NCI-H2107 (cell line): Measurements from ENCODE around the gene PLCL1.

Experiments
- DNase-seq: peaks from one replicate; lab custom pipeline; 2025; lab: John Stamatoyannopoulos, UW

PLCL1 gene

GRCh38 chr2:197954328-197954727 is 149.9 kb downstream of the PLCL1 start:
- no peak for DNase-seq

DNA sequence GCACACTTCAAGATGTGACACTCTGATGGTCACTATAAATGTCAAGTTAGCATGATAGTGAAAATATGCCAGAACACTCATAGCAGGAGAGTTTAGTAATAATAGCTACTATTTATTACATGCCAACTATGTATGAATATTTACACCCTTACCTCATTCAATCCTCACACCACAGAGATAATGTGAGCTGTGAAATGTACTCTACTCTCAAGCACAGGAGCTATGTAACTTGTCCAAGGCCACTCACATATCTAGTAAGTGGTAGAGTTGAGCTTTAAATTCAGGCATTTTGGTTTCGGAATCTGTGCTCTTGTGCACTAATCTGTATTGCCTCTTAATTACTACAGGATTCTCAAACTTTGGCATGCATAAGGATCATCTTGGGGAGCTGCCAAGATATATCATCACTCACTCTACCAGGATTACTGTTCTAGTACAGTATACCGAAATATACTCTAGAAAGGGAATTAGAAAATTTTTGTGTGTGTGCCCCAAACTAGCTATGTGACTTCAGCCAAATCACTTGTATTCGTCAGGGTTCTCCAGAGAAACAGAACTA is 154.3 kb downstream of the PLCL1 start:
- no peak for DNase-seq

DNA sequence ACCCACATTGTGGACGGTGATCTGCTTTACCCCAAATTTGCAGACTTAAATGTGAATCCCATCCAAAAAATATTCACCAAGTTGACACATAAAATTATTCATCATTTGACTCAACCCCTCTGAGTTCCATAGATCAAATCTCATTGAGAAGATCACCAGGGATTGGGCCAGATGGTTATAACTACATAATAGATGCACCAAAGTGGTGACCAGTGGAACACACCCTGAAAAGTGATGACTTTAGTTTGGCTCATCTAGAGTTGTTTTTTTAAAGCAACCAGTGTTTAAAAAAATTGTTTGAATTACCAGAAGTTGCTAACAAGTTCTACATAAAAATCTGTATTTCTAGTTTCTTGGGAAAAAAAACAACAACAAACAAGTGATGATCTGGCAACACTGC is 155.0 kb downstream of the PLCL1 start:
- no peak for DNase-seq

- no peak for DNase-seq
Observed at GRCh38 chr2:197960786-197961185, 156.4 kb downstream of the PLCL1 start.

DNA sequence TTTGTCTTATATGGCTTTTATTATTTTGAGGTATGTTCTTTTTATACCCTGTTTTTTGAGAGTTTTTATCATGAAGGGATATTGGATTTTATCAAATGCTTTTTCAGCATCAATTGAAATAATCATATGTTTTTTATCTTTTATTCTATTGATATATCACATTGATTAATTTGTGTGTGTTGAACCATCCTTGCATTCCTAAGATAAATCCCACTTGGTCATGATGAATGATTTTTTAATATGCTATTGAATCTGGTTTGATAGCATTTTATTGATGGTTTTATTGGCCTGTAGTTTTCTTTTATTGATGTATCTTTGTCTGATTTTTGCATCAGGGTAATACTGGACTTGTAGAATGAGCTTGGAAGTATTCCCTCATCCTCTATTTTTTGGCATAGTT is 160.3 kb downstream of the PLCL1 start:
- DNase-seq = no peak

GRCh38 chr2:197965756-197966155 is 161.4 kb downstream of the PLCL1 start:
- DNase-seq = no peak

DNA sequence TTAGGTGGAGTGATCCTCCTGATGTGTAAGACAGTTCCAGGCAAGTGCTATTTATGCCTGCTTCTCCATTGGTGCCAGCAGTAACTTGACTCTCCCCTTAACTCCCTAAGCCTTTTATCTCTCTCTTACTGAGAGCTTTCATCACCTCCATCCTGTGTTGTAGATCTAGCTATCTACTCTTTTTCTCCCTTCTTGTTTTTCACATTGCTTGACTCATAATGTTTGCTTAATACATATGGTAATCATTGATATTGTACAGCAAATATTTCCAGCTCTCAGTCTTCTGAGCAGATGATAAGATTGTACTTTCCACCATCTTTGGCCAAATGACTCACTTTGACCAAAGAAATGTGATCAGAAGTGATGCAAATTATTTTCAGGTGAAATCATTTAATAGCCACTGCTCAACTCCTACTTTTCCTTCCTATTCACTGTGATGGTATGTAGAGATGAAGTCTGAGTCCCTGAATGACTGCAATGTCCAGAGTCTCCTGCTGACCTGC is 165.0 kb downstream of the PLCL1 start:
- no peak for DNase-seq

DNA sequence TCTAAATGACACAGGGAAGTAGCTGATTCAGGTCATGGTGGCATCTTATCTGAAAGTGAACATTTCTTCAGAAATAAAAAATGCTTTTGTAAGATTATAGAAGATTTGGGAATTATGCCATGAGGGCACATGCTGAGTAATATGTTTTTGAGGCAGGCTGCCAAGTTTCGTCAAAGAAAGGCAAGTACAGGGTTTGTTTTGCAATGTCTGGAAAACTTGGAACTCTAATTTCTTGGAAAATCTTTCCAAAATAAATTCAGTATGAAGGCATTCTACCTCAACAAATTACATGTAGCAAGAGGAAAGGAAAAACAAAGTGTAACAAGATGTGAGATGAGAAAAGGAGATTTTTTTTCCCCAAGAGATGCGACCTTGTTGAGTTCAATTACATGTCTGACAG is 167.7 kb downstream of the PLCL1 start:
- DNase-seq = no peak

GRCh38 chr2:197972587-197972986 is 168.2 kb downstream of the PLCL1 start:
- no peak for DNase-seq

- no peak for DNase-seq
Observed at GRCh38 chr2:197973772-197974171, 169.4 kb downstream of the PLCL1 start.

- no peak for DNase-seq
Observed at GRCh38 chr2:197975931-197976519, 171.6 kb downstream of the PLCL1 start.

DNA sequence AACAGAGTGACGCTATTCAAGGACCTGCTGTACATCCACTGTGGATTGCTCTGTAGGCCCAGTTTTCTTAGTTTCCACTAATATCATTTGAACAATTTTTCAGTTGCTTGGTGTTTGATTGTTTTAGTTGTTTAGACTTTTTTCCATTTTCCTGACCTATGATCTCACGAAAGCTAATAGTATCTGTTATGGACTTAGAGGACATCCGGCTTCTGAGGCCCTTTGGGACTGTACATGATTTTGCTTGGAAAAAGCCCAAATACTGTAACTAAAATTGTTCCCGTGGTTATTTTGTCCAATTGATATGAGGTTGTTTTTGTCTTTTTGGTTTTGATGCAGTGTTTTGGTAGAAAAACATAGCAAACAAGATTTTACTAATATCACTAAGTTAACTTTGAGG is 174.6 kb downstream of the PLCL1 start:
- no peak for DNase-seq

GRCh38 chr2:197982565-197982964 is 178.2 kb downstream of the PLCL1 start:
- no peak for DNase-seq

- DNase-seq = no peak
Observed at GRCh38 chr2:197985029-197985638, 180.7 kb downstream of the PLCL1 start.

DNA sequence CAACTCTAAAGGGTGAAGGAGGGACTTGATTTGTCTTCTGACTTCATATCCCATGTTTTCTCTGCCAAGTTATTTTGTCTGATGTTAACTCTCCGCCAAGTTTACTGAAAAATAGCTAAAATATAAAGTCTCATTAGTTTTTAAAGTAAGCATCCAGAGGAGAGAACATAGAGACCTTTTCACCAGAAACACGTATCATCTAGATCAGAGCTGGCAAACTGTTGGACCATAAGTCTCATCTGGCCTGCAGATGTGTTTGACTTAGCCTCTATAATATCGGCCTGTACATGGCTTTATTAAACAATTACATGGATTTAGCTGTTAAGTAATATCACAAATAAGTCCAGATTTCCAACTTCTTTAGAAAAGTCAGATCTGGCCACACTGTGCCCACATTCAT is 182.6 kb downstream of the PLCL1 start:
- no peak for DNase-seq

DNA sequence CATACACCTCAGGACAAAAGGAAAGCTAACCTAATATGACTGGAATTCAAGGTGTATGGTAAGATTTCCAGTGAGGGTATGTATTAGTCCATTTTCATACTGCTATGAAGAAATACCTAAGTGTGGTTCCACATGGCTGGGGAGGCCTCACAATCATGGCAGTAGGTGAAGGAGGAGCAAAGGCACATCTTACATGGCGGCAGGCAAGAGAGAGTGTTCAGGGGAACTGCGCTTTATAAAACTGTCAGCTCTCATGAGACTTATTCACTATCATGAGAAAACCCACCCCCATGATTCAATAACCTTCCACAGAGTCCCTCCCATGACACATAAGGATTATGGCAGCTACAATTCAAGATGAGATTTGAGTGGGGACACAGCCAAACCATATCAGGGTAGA is 186.0 kb downstream of the PLCL1 start:
- DNase-seq = no peak

- no peak for DNase-seq
Observed at GRCh38 chr2:197992482-197993133, 188.2 kb downstream of the PLCL1 start.

DNA sequence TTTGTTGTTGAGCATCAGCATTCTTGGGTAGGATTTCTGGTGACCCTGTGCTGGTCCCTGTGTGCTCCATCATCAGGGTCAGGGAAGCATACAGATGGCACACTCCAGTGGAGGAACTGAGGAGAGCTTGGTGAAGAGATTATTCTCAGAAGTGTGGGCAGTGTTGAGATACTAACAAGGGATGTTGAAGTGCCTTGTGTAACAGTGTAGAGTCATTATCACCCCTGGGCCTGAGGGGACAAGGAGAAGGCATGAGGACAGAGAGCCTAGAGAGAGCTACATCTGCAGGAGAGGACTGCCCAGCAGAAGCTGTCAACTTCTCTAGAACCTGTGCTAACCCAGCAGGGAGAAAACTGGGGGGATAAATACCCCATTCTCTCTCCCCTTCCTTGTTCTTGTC is 189.0 kb downstream of the PLCL1 start:
- no peak for DNase-seq

DNA sequence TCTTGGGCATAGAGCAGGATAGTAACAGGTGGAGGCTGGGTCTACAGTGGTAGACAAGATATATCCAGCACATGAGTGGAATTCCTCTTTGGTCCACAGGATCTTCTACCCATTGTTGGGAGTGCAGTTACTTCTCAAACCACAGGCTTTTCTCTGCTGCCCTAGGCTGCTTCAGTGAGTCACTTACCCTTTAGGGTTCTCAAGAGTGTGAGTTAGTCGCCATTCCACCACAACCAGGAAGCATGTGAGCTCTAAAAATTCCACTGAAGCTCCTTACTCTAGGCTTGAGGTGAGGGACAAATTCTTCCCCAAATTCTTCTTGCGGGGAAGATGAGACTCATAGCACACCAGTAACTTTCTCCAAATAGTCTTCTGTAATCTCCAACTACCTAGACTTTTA is 189.4 kb downstream of the PLCL1 start:
- DNase-seq = no peak

DNA sequence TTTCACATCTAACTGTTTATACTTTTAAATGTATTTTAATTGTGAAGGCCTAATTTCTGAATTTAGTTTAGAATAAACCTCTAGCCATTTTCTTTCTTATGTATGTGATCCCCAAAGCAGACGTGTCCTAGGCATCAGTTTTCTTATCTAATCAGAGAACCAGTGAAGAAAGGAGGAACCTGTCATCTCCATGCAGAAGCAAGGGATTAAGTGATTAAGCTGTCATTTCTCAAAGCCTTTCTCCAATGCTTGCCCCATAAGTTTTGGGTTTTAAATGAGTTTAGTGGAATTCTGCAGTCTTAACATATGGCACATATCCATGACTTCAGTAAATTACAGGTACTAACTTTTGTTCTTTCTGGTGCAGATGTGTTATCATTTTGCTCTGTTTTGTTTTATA is 190.4 kb downstream of the PLCL1 start:
- no peak for DNase-seq

GRCh38 chr2:197996583-197996982 is 192.2 kb downstream of the PLCL1 start:
- no peak for DNase-seq

DNA sequence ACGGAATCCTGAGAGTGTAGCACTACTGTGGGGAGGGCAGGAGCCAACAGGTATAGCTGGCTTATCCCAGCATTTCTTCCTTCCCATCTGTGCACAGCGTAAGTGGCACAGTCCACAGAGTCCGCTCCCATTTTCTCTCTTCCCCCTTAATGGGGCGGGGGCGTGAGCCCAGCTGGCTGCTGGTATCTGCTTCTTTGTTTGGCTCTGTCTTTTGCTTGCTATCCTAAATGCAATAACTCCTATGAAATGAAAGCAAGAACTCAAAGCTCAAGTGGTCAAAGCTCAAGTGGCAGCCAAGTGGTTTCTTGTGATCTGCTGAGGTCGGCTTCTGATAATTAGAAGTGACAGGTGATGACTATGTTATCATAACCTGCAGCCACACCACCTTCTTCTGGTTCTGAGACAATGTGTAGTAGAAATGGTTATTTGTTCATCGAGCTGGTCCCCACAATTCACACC is 192.7 kb downstream of the PLCL1 start:
- no peak for DNase-seq

DNA sequence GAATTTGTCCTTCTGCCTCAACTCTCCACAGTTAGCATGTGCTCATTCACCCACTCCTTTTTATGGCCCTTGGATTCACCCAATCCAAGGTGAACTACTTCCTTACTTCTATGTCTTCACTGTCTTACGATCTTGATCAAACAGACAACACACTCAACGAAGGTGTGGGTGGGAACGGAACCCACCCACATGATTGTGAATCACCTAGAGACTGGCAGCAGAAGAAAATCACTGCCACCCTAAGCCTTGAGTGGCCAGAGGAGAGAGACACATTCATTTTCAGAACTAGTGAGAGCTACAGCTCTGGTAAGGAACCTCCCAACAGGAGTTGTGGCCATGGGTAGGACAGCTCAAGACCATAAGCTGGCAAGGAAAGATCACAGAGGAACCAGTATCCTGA is 194.3 kb downstream of the PLCL1 start:
- no peak for DNase-seq
